Spleen (tissue), 7 donors: Measurements from ENCODE around the gene C1orf141.
A peak's percentile ranks its signal among the peaks of the same experiment; 100 is the strongest.

Experiments
- CTCF ChIP-seq, 11 experiments: fragments of 200-600 bp in 7 of 11; fragments of 450-650 bp in 4 of 11; sonication (generic) in 4 of 11; IDR thresholded peaks in 8 of 11; conservative IDR thresholded peaks in 3 of 11; 1 replicate in 7 of 11; 2 replicates in 4 of 11; pipeline versions ENCODE4 v1.4.0 to v1.8.0; 2016 to 2021; ENCODE audit warnings: antibody characterized with exemption in 11 of 11, inconsistent platforms in 4 of 11, mild to moderate bottlenecking in 1 of 11
- POLR2A ChIP-seq, 3 donors: fragments of 450-650 bp; IDR thresholded peaks; one replicate each; pipeline ENCODE4 v1.5.1; 2017; ENCODE audit warnings: antibody characterized with exemption in 3 of 3, mild to moderate bottlenecking in 1 of 3
- POLR2AphosphoS5 ChIP-seq, 3 donors: sonication (generic); formaldehyde crosslinking; IDR thresholded peaks; one replicate each; pipeline ENCODE4 v1.5.1; 2017; ENCODE audit warnings: antibody characterized with exemption in 3 of 3
- donor health status: DM: no; HTN: no; CAD: no; lungs with moderate emphysema.
- donor health status: DM: no; HTN: no; CAD: no.
- donor health status: DM: no; HTN: no; CAD: no.

GRCh38 chr1:67144696-67145095 lies 9.9 kb upstream of the C1orf141 start:
- TF ChIP-seq CTCF (IDR thresholded peaks at IDR 0.05 in 8 of 11, conservative IDR thresholded peaks at IDR 0.05 in 3 of 11): peak in 8 of 11 experiments; percentile 10 to 41 (median 22)
- TF ChIP-seq POLR2A (IDR thresholded peaks at IDR 0.05): no peak
- no peak for TF ChIP-seq POLR2AphosphoS5 (IDR thresholded peaks at IDR 0.05)
